Subcutaneous adipose tissue (tissue), 4 donors: ENCODE measurements around the gene AZI2. TPM values are rescaled to one million over a fixed set of nuclear protein-coding genes. Genes with fewer than 3 reads are reported as not detected.

Experiments
- CTCF ChIP-seq: fragments of 450-650 bp; IDR thresholded peaks from one replicate; pipeline ENCODE4 v1.5.1; 2016; ENCODE audit warnings: low read depth, mild to moderate bottlenecking, control low read depth, antibody characterized with exemption, moderate library complexity
- total RNA-seq, 4 donors: library from RNA; depleted of rRNA; stranded (reverse); fragments of >200 nt; gene quantifications; one replicate each; pipeline ENCODE4 v1.1.0, GENCODE V29; 2016

Gene AZI2
- total RNA-seq, 4 donors from 2014 or later = 106 to 152 (median 138) TPM

DNA sequence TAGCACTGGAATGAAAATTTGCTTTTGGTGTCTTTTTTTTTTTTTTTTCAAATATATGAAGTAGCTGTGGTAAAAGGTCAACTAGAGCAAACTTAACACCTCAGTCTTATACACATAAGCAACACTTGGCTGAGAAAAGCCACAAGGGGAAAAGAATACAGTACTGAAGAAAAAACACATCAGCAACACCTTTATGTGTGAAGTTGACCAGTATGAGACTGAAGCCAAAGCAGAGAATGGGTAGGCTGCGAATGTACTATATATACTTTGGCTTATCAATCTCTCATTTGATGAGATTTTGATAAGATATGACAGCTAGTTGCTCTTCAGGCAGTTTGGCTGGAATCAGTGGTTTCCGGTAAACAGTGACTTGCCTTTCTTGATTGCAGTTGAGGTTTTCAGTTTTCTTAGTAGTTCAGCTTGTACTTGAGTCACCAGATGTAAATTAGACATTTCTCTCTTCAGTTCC is 22.1 kb downstream of the AZI2 start:
- no peak for TF ChIP-seq CTCF

- no peak for TF ChIP-seq CTCF
Measured at GRCh38 chr3:28322464-28322863, 26.2 kb downstream of the AZI2 start.

DNA sequence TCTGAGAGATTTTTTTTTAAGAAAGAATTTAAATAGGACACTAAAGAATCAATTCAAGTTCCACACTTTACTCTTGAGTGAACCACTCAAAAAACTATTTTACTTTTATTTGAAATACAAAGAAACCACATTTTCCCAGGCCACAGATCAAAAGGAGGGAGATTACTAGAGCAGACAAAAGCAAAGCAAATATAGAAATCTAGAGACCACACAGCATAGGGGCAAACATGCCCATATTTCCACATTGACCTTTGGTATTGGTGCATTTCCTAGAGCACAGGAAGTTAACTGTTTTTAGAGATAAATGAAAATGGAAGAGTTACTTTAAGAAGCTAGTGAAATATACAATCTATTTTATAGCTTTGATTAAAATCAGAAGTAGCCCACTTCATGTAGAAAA is 27.6 kb downstream of the AZI2 start:
- TF ChIP-seq CTCF = no peak

- no peak for TF ChIP-seq CTCF
Measured at GRCh38 chr3:28317438-28318022, 31.1 kb downstream of the AZI2 start.

DNA sequence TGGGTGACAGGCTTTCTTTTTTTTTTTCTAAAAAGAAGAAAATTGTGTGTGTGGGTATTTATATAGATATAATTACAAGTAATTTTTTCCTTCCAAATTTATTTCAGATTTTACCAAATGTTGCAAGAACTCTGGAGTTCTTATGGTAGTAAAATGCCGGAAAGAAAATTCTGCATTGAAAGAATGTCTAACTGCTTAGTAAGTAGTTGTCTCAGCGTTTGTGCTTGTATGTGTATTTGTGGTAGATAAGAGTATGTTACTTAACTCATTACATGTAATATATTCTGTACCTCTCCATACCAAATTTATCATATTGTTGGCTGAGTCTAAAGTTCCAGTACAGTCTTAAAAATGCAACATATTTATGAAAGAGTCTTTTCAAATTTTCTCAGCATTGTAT is 32.4 kb downstream of the AZI2 start:
- TF ChIP-seq CTCF = no peak

- no peak for TF ChIP-seq CTCF
Measured at GRCh38 chr3:28315711-28316110, 32.9 kb downstream of the AZI2 start.

DNA sequence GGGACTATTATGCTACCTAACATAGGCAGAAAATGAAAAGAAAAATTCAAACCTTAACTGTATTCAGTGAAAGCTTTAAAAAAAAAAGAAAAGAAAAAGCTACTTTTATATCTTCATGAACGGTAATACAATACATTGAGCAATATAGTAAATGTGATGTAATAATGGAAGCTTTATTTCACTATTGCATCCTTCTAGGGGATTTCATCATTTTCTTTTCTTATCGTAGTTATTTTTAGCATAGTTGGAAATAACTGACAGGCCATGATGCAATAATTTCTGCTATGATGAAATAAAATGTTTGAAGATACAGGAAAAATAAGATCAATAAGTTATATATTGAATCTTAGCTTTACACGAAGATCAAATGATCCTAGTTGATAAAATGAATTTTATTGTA is 40.4 kb downstream of the AZI2 start:
- TF ChIP-seq CTCF = no peak
